Measurements from ENCODE around the gene SMIM35. TPM values are rescaled to one million over a fixed set of nuclear protein-coding genes. Genes with fewer than 3 reads are reported as not detected.

Gene SMIM35
- not detected for total RNA-seq
- long read RNA-seq, result 0 reads

DNA sequence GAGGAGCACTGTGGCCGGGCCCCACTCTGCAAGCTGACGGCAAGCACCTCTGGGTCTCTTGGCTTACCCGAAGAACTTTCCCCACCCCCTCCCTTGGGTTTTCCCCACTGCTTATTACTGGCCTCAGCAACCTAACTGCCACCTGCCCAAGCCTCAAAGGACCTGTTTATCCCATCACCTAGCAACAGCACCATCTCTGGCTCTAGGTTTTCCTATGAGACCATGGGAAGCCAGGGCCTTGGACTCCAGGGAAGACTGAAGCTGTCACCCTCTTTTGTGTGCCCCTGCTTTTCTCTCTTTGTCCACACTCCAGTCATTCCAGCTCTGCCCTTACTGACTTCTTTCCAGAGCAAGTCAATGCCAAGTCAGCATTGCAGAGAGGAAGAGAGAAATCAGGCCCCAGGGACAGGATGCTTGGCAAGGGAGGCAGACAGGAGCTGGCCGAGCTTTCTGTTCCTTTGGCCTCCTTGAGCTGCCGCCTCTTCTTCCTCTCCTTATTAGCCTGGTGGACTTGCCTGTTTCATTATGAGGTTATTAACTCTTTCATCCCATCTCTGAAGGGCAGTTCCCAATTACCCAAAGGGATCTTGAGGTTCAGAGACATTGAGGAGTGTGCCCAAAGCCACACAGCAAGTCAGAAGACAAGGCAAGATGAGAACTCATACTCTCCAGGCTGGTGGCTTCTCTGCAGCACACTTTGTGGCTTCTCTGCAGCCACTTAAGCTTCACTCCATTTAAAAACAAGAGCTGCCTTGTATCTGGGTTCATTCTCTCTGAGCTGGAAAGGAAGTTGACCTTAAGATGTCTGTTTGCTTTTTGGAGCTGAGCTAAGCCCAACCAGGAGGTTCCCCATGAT lies at the start of gene SMIM35:
Gene SMIM35 (minus strand): TSS at position 51 of the 856 bp plus-strand sequence. CDS start 206 bp downstream, outside the sequence.
- DNase-seq (no peak), ATAC-seq (no peak)
- intact Hi-C loops (cut with micrococcal nuclease), result no loop called here

GRCh38 chr11:118136341-118136740 lies 49.6 kb upstream of the SMIM35 start:
- intact Hi-C loops (cut with micrococcal nuclease), result no loop called here
- ATAC-seq (no peak), DNase-seq (no peak)

DNA sequence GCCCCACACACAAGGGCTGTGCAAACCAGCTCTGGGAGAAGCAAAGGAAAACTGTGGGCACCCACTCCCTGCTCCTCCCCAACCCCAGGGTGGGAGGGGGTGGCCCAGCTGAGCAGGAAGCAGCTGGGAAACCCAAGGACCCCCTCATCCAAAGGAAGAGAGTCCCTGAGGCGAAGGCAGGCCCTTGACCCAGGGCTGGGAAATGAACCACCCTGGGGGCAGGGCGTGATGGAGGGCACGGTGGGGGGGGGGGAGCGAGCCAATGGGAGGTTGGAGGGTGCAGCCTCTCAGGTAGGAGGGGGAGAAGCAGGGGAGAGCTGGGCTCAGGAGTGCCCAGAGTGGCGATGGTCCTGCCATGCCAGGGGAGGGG lies 49.0 kb upstream of the SMIM35 start:
- intact Hi-C loops (cut with micrococcal nuclease), result no loop called here
- DNase-seq (no peak), ATAC-seq (no peak)

GRCh38 chr11:118135051-118135795 lies 48.5 kb upstream of the SMIM35 start:
- intact Hi-C loops (cut with micrococcal nuclease), result no loop called here
- DNase-seq (no peak), ATAC-seq (no peak)

GRCh38 chr11:118133816-118134215 lies 47.1 kb upstream of the SMIM35 start:
- intact Hi-C loops (cut with micrococcal nuclease), result no loop called here
- no peak for DNase-seq
- ATAC-seq, result no peak

GRCh38 chr11:118132385-118133151 lies 45.8 kb upstream of the SMIM35 start:
- ATAC-seq (no peak), DNase-seq (no peak)
- intact Hi-C loops (cut with micrococcal nuclease), result no loop called here

- intact Hi-C loops (cut with micrococcal nuclease), result no loop called here
- peak; percentile 36 for ATAC-seq
- DNase-seq, result no peak
Observed at GRCh38 chr11:118129471-118130172, 42.9 kb upstream of the SMIM35 start.

GRCh38 chr11:118128721-118129470 lies 42.1 kb upstream of the SMIM35 start:
- DNase-seq, result no peak
- ATAC-seq, result peak; percentile 40
- intact Hi-C loops (cut with micrococcal nuclease), result no loop called here

DNA sequence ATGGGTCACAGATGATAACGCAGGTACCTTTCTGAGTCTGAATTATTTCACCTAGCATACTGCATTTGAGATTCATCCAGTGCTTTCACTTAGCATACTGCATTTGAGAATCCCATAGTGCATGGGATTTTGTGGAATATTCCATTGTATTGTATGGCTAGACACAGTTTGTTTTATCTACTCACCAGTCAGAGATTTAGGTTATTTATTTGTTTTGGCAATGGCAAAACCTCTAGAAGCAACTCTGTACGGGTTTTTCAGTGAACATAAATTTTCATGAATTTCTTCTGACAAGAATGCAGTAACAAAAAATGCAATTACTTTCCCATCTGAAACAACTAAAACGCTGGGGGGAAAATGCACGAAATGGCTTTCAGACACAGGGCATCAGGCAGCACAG lies 41.5 kb upstream of the SMIM35 start:
- ATAC-seq (no peak), DNase-seq (no peak)
- intact Hi-C loops (cut with micrococcal nuclease), result no loop called here

GRCh38 chr11:118126082-118126838 lies 39.5 kb upstream of the SMIM35 start:
- intact Hi-C loops (cut with micrococcal nuclease), result no loop called here
- no peak for DNase-seq
- ATAC-seq, result no peak

- DNase-seq (no peak), ATAC-seq (peak; percentile 40)
- intact Hi-C loops (cut with micrococcal nuclease), result no loop called here
Observed at GRCh38 chr11:118124929-118125535, 38.3 kb upstream of the SMIM35 start.

DNA sequence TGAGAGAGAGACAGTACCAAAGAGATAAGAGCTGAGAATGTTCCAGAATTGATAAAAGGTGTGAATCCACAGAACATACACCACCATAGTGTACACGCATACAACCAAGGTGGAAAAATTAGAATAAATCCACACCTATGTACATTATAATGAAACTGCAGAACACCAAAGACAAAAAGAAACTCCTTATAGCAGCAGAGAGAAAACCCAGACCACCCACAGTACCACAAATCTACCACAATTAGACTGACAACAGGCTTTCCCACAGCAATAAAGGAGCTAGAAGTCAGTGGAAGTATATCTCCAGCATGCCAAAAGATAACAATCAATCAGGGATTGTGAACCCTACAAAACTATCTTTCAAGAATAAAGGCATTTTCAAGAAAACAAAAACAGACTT lies 34.0 kb upstream of the SMIM35 start:
- ATAC-seq (no peak), DNase-seq (no peak)
- intact Hi-C loops (cut with micrococcal nuclease), result no loop called here

GRCh38 chr11:118117790-118118601 lies 31.2 kb upstream of the SMIM35 start:
- ATAC-seq (peak; percentile 87), DNase-seq (no peak)
- intact Hi-C loops (cut with micrococcal nuclease), result no loop called here

GRCh38 chr11:118115048-118115447 lies 28.3 kb upstream of the SMIM35 start:
- no peak for ATAC-seq
- intact Hi-C loops (cut with micrococcal nuclease), result no loop called here
- DNase-seq, result no peak

- intact Hi-C loops (cut with micrococcal nuclease), result no loop called here
- ATAC-seq (no peak), DNase-seq (no peak)
Observed at GRCh38 chr11:118114266-118114665, 27.5 kb upstream of the SMIM35 start.

DNA sequence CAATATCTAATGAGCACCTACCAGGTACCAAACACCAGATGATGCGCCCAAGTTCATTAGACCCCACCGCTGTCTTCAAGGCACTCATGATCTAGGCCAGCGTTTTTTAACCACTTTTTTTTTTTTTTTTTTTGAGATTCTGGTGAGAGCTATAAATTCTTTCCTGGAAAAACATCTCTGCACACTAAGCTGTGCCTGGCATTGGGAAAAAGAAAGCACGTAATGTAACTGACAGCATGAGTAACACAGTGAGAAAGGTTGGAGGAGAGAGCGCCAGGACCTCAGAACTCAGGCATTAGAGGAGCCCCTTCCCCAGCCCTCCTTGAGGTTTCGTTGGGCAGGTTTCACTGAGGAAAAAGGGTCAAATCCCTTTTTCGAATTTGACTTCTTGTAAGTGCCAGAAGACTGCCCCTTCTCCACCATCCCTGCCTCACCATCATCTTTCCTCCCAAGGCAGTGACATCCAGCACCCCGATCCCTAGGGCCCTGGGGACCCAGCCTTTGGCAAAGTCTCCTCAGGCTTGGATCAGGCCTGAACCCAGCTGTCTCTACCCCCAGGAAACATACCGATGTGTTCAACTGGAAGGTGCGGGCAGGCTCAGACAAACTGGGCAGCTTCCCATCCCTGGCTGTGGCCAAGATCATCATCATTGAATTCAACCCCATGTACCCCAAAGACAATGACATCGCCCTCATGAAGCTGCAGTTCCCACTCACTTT lies 26.1 kb upstream of the SMIM35 start:
- DNase-seq (no peak), ATAC-seq (no peak)
- intact Hi-C loops (cut with micrococcal nuclease), result no loop called here
